Liver (tissue), 9 donors: ENCODE measurements around the gene ABCA1. TPM values are rescaled to one million over a fixed set of nuclear protein-coding genes. Genes with fewer than 3 reads are reported as not detected.

Experiments
- DNase-seq: peaks from one replicate; pipeline ENCODE4 v3.0.0-alpha.2; 2017; ENCODE audit warnings: low spot score
- H3K27ac ChIP-seq, 2 donors: one replicate each; pipeline ENCODE4 v1.7.0; 2013; ENCODE audit warnings: inconsistent platforms in 2 of 2, low read length in 2 of 2, control low read depth in 1 of 2, low read depth in 1 of 2, mild to moderate bottlenecking in 1 of 2
- H3K27me3 ChIP-seq, 4 donors: one replicate each; pipeline versions ENCODE4 v1.6.1 to v1.7.0; 2013; ENCODE audit warnings: low read length in 3 of 4, inconsistent platforms in 1 of 4, mild to moderate bottlenecking in 1 of 4, moderate library complexity in 1 of 4; ENCODE audit not compliant: control insufficient read depth in 4 of 4, insufficient read depth in 4 of 4
- H3K36me3 ChIP-seq, 4 donors: one replicate each; pipeline versions ENCODE4 v1.6.1 to v1.7.0; 2013; ENCODE audit warnings: low read length in 3 of 4, mild to moderate bottlenecking in 3 of 4, low read depth in 1 of 4, moderate library complexity in 1 of 4; ENCODE audit not compliant: control insufficient read depth in 4 of 4, insufficient read depth in 3 of 4
- H3K4me1 ChIP-seq, 4 donors: one replicate each; pipeline versions ENCODE4 v1.6.1 to v1.7.0; 2013; ENCODE audit warnings: low read length in 3 of 4, mild to moderate bottlenecking in 3 of 4, moderate library complexity in 1 of 4; ENCODE audit not compliant: control insufficient read depth in 4 of 4, insufficient read depth in 4 of 4
- H3K4me3 ChIP-seq, 3 donors: one replicate each; pipeline versions ENCODE4 v1.6.1 to v1.7.0; 2013; ENCODE audit warnings: low read length in 3 of 3, control low read depth in 1 of 3, low read depth in 1 of 3, mild to moderate bottlenecking in 1 of 3
- H3K9ac ChIP-seq, 2 donors: one replicate each; pipeline ENCODE4 v1.7.0; 2013; ENCODE audit warnings: low read length in 2 of 2, mild to moderate bottlenecking in 2 of 2, moderate library complexity in 2 of 2, control low read depth in 1 of 2, low read depth in 1 of 2
- H3K9me3 ChIP-seq, 4 donors: one replicate each; pipeline versions ENCODE4 v1.6.1 to v1.7.0; 2013; ENCODE audit warnings: low read length in 3 of 4; ENCODE audit not compliant: control insufficient read depth in 4 of 4
- EGR1 ChIP-seq, 2 donors: IDR thresholded peaks; 2 replicates each; pipeline ENCODE4 v1.6.1; 2016 to 2018; ENCODE audit warnings: antibody characterized with exemption in 2 of 2, low read depth in 2 of 2
- FOXA2 ChIP-seq: IDR thresholded peaks from 2 replicates; pipeline ENCODE4 v1.6.1; 2016; ENCODE audit warnings: antibody characterized with exemption
- GABPA ChIP-seq, 2 donors: IDR thresholded peaks in 1 of 2; conservative IDR thresholded peaks in 1 of 2; 2 replicates each; pipeline ENCODE4 v1.6.1; 2016; ENCODE audit warnings: antibody characterized with exemption in 2 of 2, mild to moderate bottlenecking in 1 of 2, moderate library complexity in 1 of 2
- HNF4A ChIP-seq, 2 donors: conservative IDR thresholded peaks; 2 replicates each; pipeline ENCODE4 v1.6.1; 2016; ENCODE audit warnings: antibody characterized with exemption in 2 of 2, mild to moderate bottlenecking in 2 of 2
- HNF4G ChIP-seq: IDR thresholded peaks from 2 replicates; pipeline ENCODE4 v1.6.1; 2016; ENCODE audit warnings: antibody characterized with exemption
- JUND ChIP-seq, 2 donors: IDR thresholded peaks; 2 replicates each; pipeline ENCODE4 v1.6.1; 2016; ENCODE audit warnings: antibody characterized with exemption in 2 of 2
- NR2F2 ChIP-seq: IDR thresholded peaks from 2 replicates; pipeline ENCODE4 v1.6.1; 2016; ENCODE audit warnings: antibody characterized with exemption
- RAD21 ChIP-seq, 2 donors: IDR thresholded peaks; 2 replicates each; pipeline ENCODE4 v1.6.1; 2016; ENCODE audit warnings: antibody characterized with exemption in 2 of 2, mild to moderate bottlenecking in 2 of 2
- REST ChIP-seq: IDR thresholded peaks from 2 replicates; pipeline ENCODE4 v1.6.1; 2016; ENCODE audit warnings: antibody characterized with exemption, mild to moderate bottlenecking
- RXRA ChIP-seq, 2 donors: IDR thresholded peaks; 2 replicates each; pipeline ENCODE4 v1.6.1; 2017 to 2018; ENCODE audit warnings: antibody characterized with exemption in 2 of 2, mild to moderate bottlenecking in 1 of 2
- SP1 ChIP-seq: IDR thresholded peaks from 2 replicates; pipeline ENCODE4 v1.6.1; 2018; ENCODE audit warnings: antibody characterized with exemption, mild to moderate bottlenecking
- YY1 ChIP-seq: IDR thresholded peaks from 2 replicates; pipeline ENCODE4 v1.6.1; 2016; ENCODE audit warnings: antibody characterized with exemption, mild to moderate bottlenecking
- WGBS: extraction: QIAGEN DNeasy Blood & Tissue Kit; methylation state at CpG from one replicate; pipeline ENCODE4 v1.1.7; 2013; 5-methylcytosine and 5-hydroxymethylcytosine counted together
- polyA plus RNA-seq, 2 donors: library from polyadenylated mRNA; stranded (reverse) in 1 of 2; unstranded in 1 of 2; fragments of 200-250 nt in 1 of 2; fragments of >200 nt in 1 of 2; fragmentation: Nextera tagmentation in 1 of 2; extraction: Ambion mirVana in 1 of 2; gene quantifications; one replicate each; pipeline versions ENCODE4 v1.2.1 to v1.2.3, GENCODE V29; 2013 to 2015
- total RNA-seq, 2 donors: library from RNA; depleted of rRNA; stranded (reverse); fragments of >200 nt; gene quantifications; one replicate each; pipeline ENCODE4 v1.2.3, GENCODE V29; 2014
- TF ChIP-seq, protein P1 (sequence below): IDR thresholded peaks from 2 replicates; pipeline ENCODE4 v1.6.1; 2016; ENCODE audit warnings: antibody characterized with exemption
- donor health status: healthy.
- donor health status: healthy.
- donor health status: healthy.
- donor health status: healthy.
- donor health status: healthy.

ABCA1 gene
- total and polyA plus RNA-seq, 4 donors = 15.4 to 223 (median 62.9) TPM

DNA sequence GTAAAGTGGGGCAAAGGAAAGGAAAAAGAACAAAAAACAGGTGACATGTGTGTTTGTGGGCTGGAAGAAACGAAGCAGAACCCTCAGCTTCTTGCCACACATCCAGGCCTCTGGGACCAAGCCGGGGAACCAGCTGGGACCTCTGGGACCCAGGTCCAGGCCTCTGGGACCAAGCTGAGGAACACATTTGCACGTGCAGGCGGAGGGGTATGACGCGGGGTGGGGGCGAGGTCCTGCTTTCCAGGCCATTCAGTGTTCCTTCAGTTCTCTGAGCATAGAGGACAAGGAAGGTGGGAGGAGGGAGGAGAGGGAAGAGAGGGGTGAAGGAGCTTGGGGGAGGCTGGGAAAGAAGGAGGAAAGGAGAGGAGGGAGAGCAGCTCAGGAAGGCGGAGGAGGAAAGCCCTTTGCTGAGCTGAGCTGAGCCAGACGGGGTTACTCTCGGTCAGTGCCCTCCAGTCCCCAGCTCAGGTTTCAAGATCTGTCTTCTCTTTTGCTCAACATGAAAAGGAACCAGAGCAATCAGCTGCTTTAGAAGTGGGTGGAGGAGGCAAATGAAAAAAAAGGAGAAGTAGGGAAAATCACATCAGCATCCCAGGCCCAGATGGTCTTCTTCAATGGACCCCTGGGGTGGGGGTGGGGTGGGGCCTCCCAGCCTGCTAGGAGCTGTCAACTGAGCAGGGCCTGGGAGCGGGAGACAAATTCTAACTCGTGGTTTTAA lies 59.1 kb downstream of the ABCA1 start:
- peak overlapping the region; percentile 72 to 81 for H3K27ac ChIP-seq
- no peaks in the 10 kb centered on the region for H3K9me3 ChIP-seq
- peak; percentile 83 to 87 for TF ChIP-seq RXRA (IDR thresholded peaks at IDR 0.05)
- TF ChIP-seq RAD21 (IDR thresholded peaks at IDR 0.05) = peak; percentile 4 to 35
- peak in 1 of 2 donors; percentile 5 for TF ChIP-seq JUND (IDR thresholded peaks at IDR 0.05)
- TF ChIP-seq GABPA (IDR thresholded peaks at IDR 0.05 in 1 of 2, conservative IDR thresholded peaks at IDR 0.05 in 1 of 2) = no peak
- H3K36me3 ChIP-seq = peaks cover 1 to 54% (median 31%) of the 10 kb centered on the region in 4 donors
- H3K4me1 ChIP-seq = peaks cover 16 to 79% (median 60%) of the 10 kb centered on the region in 4 donors
- H3K27me3 ChIP-seq = no peaks in the 10 kb centered on the region
- H3K9ac ChIP-seq = no peak overlapping the region
- peak; percentile 41 for DNase-seq
- 36% methylated on average over 12 of the region's 12 CpGs for WGBS
- H3K4me3 ChIP-seq = no peak overlapping the region

- no peak for DNase-seq
- no peak overlapping the region for H3K9ac ChIP-seq
Observed at GRCh38 chr9:104868303-104868686, 59.7 kb downstream of the ABCA1 start.

More at GRCh38 chr9:104868303-104868686, 59.7 kb downstream of the ABCA1 start:
- WGBS = 21% methylated on average over 8 of the region's 8 CpGs
- Histone ChIP-seq H3K27ac (peak overlapping the region; percentile 72 to 81), H3K36me3 (peaks cover 1 to 49% (median 28%) of the 10 kb centered on the region in 4 donors), H3K4me1 (peaks cover 14 to 79% (median 59%) of the 10 kb centered on the region in 4 donors), H3K4me3 (no peak overlapping the region), H3K27me3 (no peaks in the 10 kb centered on the region), H3K9me3 (no peaks in the 10 kb centered on the region)
- peak; percentile 62 to 73 for TF ChIP-seq HNF4A (conservative IDR thresholded peaks at IDR 0.05)
- TF ChIP-seq FOXA2 = peak; percentile 28
- TF ChIP-seq RAD21 (IDR thresholded peaks at IDR 0.05) = peak; percentile 32 to 39
- peak; percentile 62 for TF ChIP-seq NR2F2
- no peak for TF ChIP-seq HNF4G
- TF ChIP-seq, protein P1, sequence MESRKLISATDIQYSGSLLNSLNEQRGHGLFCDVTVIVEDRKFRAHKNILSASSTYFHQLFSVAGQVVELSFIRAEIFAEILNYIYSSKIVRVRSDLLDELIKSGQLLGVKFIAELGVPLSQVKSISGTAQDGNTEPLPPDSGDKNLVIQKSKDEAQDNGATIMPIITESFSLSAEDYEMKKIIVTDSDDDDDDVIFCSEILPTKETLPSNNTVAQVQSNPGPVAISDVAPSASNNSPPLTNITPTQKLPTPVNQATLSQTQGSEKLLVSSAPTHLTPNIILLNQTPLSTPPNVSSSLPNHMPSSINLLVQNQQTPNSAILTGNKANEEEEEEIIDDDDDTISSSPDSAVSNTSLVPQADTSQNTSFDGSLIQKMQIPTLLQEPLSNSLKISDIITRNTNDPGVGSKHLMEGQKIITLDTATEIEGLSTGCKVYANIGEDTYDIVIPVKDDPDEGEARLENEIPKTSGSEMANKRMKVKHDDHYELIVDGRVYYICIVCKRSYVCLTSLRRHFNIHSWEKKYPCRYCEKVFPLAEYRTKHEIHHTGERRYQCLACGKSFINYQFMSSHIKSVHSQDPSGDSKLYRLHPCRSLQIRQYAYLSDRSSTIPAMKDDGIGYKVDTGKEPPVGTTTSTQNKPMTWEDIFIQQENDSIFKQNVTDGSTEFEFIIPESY = no peak
- no peak for TF ChIP-seq EGR1 (IDR thresholded peaks at IDR 0.05; ENCODE audit: low read depth in 2 of 2)
- peak; percentile 73 for TF ChIP-seq SP1
- TF ChIP-seq YY1 = peak; percentile 41
- peak; percentile 19 for TF ChIP-seq REST
- TF ChIP-seq RXRA (IDR thresholded peaks at IDR 0.05) = peak; percentile 93 to 95
- TF ChIP-seq JUND (IDR thresholded peaks at IDR 0.05) = peak; percentile 54 to 59
